SH-SY5Y (cell line): ENCODE data around the gene KCND2.

Experiments used
- GATA2 ChIP-seq: IDR thresholded peaks from 2 replicates; pipeline ENCODE4 v1.6.1; 2011; ENCODE audit warnings: mild to moderate bottlenecking, low read depth, low read length
- GATA3 ChIP-seq: IDR thresholded peaks from 2 replicates; pipeline ENCODE4 v1.6.1; 2011; ENCODE audit warnings: low read depth, mild to moderate bottlenecking, low read length, moderate library complexity

GRCh38 chr7:120468611-120469010 is 195.6 kb downstream of the KCND2 start:
- TF ChIP-seq GATA2 (no peak), GATA3 (no peak)
